C4-2B (cell line): ENCODE results near the gene AIFM3.

Experiments used
- H3K27ac ChIP-seq: fragments of 450-650 bp; 2 replicates; pipeline ENCODE4 v1.5.1; 2017
- ZFX ChIP-seq: fragments of 450-650 bp; IDR thresholded peaks from 2 replicates; pipeline ENCODE4 v1.6.1; 2017
- TF ChIP-seq, protein P1 (sequence below): fragments of 450-650 bp; conservative IDR thresholded peaks from 2 replicates; pipeline ENCODE4 v1.5.1; 2017; ENCODE audit warnings: mild to moderate bottlenecking

AIFM3 gene

GRCh38 chr22:20951151-20951931, 15.7 kb upstream of the AIFM3 start:
- H3K27ac ChIP-seq = no peak overlapping the region
- TF ChIP-seq, protein P1, sequence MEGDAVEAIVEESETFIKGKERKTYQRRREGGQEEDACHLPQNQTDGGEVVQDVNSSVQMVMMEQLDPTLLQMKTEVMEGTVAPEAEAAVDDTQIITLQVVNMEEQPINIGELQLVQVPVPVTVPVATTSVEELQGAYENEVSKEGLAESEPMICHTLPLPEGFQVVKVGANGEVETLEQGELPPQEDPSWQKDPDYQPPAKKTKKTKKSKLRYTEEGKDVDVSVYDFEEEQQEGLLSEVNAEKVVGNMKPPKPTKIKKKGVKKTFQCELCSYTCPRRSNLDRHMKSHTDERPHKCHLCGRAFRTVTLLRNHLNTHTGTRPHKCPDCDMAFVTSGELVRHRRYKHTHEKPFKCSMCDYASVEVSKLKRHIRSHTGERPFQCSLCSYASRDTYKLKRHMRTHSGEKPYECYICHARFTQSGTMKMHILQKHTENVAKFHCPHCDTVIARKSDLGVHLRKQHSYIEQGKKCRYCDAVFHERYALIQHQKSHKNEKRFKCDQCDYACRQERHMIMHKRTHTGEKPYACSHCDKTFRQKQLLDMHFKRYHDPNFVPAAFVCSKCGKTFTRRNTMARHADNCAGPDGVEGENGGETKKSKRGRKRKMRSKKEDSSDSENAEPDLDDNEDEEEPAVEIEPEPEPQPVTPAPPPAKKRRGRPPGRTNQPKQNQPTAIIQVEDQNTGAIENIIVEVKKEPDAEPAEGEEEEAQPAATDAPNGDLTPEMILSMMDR = no peak
- TF ChIP-seq ZFX = no peak

GRCh38 chr22:20951932-20952380, 15.1 kb upstream of the AIFM3 start:
- no peak overlapping the region for H3K27ac ChIP-seq
- TF ChIP-seq ZFX = no peak
- TF ChIP-seq, protein P1 = no peak

DNA sequence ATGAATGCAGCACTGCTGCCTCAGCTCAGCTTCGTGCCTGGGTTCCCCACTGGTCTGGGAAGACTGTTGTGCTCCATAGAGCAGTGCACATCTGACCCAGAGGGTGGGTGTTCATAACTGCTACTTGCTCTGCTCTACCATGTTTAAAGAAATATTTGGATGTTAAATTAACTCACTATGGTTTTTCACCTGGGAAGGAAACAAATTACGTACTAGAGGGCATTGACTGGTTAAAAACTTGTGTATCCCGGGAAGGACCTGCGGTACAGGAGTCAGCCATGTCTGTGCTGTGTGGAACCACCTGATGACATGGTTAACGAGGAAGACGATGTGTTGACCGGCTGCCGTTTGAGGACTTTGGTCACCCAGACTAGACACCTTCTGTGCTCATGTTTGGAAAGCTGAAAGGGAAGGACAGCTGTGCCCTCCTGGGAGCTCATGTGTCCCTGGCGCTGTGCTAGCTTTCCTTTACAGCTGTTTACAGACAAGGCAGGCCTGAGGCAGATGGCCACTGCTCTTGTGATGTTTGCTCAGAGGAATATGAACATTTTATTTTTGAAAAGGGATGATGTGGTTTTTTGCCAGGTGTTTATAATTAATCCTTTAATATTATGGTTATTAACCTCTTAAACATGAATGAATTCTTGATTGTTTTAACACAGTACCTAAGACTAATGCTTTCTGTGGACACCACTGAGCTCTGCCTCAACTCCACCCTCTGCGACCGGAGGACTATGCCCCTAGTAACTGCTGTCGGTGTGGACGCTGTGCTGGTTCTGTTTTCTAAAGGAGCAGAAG, 14.3 kb upstream of the AIFM3 start:
- no peak for TF ChIP-seq ZFX
- TF ChIP-seq, protein P1 = no peak
- no peak overlapping the region for H3K27ac ChIP-seq

- H3K27ac ChIP-seq = no peak overlapping the region
- TF ChIP-seq ZFX = no peak
- TF ChIP-seq, protein P1 = no peak
These were observed 13.8 kb upstream of the AIFM3 start for GRCh38 chr22:20953342-20953608.

- TF ChIP-seq ZFX = no peak
- TF ChIP-seq, protein P1 = no peak
- H3K27ac ChIP-seq = no peak overlapping the region
These were observed 13.2 kb upstream of the AIFM3 start for GRCh38 chr22:20953668-20954500.

DNA sequence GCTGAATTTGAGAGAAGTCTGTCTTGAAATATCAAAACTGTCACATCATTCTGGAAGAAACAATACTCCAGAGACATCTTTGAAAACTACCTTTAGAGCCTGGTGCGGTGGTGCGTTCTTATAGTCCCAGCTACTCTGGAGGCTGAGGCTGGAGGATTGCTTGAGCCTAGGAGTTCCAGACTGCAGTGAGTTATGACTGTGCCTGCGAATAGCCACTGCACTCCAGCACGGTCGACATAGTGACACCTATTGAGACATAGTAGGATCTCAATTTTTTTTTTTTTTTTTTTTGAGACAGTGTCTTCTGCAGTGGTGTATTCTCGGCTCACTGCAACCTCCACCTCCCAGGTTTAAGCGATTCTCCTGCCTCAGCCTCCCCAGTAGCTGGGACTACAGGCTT, 11.5 kb upstream of the AIFM3 start:
- TF ChIP-seq ZFX = no peak
- TF ChIP-seq, protein P1 = no peak
- H3K27ac ChIP-seq = no peak overlapping the region
